Measurements from ENCODE around the gene ITGB5.

GRCh38 chr3:124877674-124878073, 9.5 kb downstream of the ITGB5 start:
- no peak for TF ChIP-seq CTCF (conservative IDR thresholded peaks at IDR 0.05 in 1 of 2, IDR thresholded peaks at IDR 0.05 in 1 of 2; ENCODE audit: low read depth in 1 of 2, low read length in 2 of 2)
- TF ChIP-seq EZH2 (IDR thresholded peaks at IDR 0.05; ENCODE audit: low read length, missing control alignments) = no peak

Measured in fibroblast of lung (primary cell).